ENCODE results near the gene DBF4B.
A peak's percentile ranks its signal among the peaks of the same experiment; 100 is the strongest.

DBF4B gene

GRCh38 chr17:44777394-44778348 is 69.2 kb downstream of the DBF4B start:
- no peaks in the 10 kb centered on the region for H3K9me3 ChIP-seq (ENCODE audit: low read length)
- H3K27ac ChIP-seq (ENCODE audit: low read depth, low read length, poor library complexity, severe bottlenecking): no peak overlapping the region
- no peaks in the 10 kb centered on the region for H3K9me2 ChIP-seq (ENCODE audit: low read depth, low read length)
- no peak overlapping the region for H3K4me2 ChIP-seq (ENCODE audit: low read length)
- no peak overlapping the region for H2AFZ ChIP-seq (ENCODE audit: low read length)
- TF ChIP-seq EZH2 (IDR thresholded peaks at IDR 0.05; ENCODE audit: borderline replicate concordance, low read length): no peak
- no peak for TF ChIP-seq CTCF (IDR thresholded peaks at IDR 0.05; ENCODE audit: low read length)
- peaks cover 21% of the 10 kb centered on the region for H3K4me1 ChIP-seq (ENCODE audit: insufficient read depth, low read length, severe bottlenecking)
- H3K27me3 ChIP-seq (ENCODE audit: insufficient read depth, low read length): no peaks in the 10 kb centered on the region
- H4K20me1 ChIP-seq (ENCODE audit: insufficient read depth, low read length): no peaks in the 10 kb centered on the region
- no peaks in the 10 kb centered on the region for H3K79me2 ChIP-seq (ENCODE audit: insufficient read depth, low read length)
- H3K36me3 ChIP-seq (ENCODE audit: insufficient read depth, low read length): no peaks in the 10 kb centered on the region
- H3K4me3 ChIP-seq (ENCODE audit: low read depth, low read length, poor library complexity, severe bottlenecking): no peak overlapping the region
- H3F3A ChIP-seq (ENCODE audit: insufficient read depth, low read length): no peaks in the 10 kb centered on the region
- no peak overlapping the region for H3K9ac ChIP-seq (ENCODE audit: low read length)

GRCh38 chr17:44778656-44779210 is 70.3 kb downstream of the DBF4B start:
- TF ChIP-seq EZH2 (IDR thresholded peaks at IDR 0.05; ENCODE audit: borderline replicate concordance, low read length): no peak
- TF ChIP-seq CTCF (IDR thresholded peaks at IDR 0.05; ENCODE audit: low read length): no peak
- Histone ChIP-seq H3F3A (ENCODE audit: insufficient read depth, low read length) (no peaks in the 10 kb centered on the region), H3K4me1 (ENCODE audit: insufficient read depth, low read length, severe bottlenecking) (peaks cover 21% of the 10 kb centered on the region), H3K4me3 (ENCODE audit: low read depth, low read length, poor library complexity, severe bottlenecking) (peak overlapping the region; percentile 55), H3K27me3 (ENCODE audit: insufficient read depth, low read length) (no peaks in the 10 kb centered on the region), H2AFZ (ENCODE audit: low read length) (no peak overlapping the region), H3K36me3 (ENCODE audit: insufficient read depth, low read length) (no peaks in the 10 kb centered on the region), H3K9me3 (ENCODE audit: low read length) (no peaks in the 10 kb centered on the region), H3K9ac (ENCODE audit: low read length) (no peak overlapping the region; the same call in 1 of the 2 replicates), H3K79me2 (ENCODE audit: insufficient read depth, low read length) (no peaks in the 10 kb centered on the region), H3K9me2 (ENCODE audit: low read depth, low read length) (no peaks in the 10 kb centered on the region), H3K27ac (ENCODE audit: low read depth, low read length, poor library complexity, severe bottlenecking) (no peak overlapping the region), H4K20me1 (ENCODE audit: insufficient read depth, low read length) (no peaks in the 10 kb centered on the region), H3K4me2 (ENCODE audit: low read length) (peak overlapping the region; percentile 85)

GRCh38 chr17:44779211-44780025 is 71.0 kb downstream of the DBF4B start:
- H4K20me1 ChIP-seq (ENCODE audit: insufficient read depth, low read length): no peaks in the 10 kb centered on the region
- no peak for TF ChIP-seq EZH2 (IDR thresholded peaks at IDR 0.05; ENCODE audit: borderline replicate concordance, low read length)
- peak; percentile 99 for TF ChIP-seq CTCF (IDR thresholded peaks at IDR 0.05; ENCODE audit: low read length)
- peak overlapping the region; percentile 55 for H3K4me3 ChIP-seq (ENCODE audit: low read depth, low read length, poor library complexity, severe bottlenecking)
- no peaks in the 10 kb centered on the region for H3K9me3 ChIP-seq (ENCODE audit: low read length)
- no peaks in the 10 kb centered on the region for H3K27me3 ChIP-seq (ENCODE audit: insufficient read depth, low read length)
- H3K9me2 ChIP-seq (ENCODE audit: low read depth, low read length): no peaks in the 10 kb centered on the region
- peaks cover 21% of the 10 kb centered on the region for H3K4me1 ChIP-seq (ENCODE audit: insufficient read depth, low read length, severe bottlenecking)
- no peak overlapping the region for H2AFZ ChIP-seq (ENCODE audit: low read length)
- H3K79me2 ChIP-seq (ENCODE audit: insufficient read depth, low read length): no peaks in the 10 kb centered on the region
- no peaks in the 10 kb centered on the region for H3K36me3 ChIP-seq (ENCODE audit: insufficient read depth, low read length)
- H3K9ac ChIP-seq (ENCODE audit: low read length): peak overlapping the region; percentile 33; the same call in 1 of the 2 replicates
- H3K4me2 ChIP-seq (ENCODE audit: low read length): peak overlapping the region; percentile 85
- H3K27ac ChIP-seq (ENCODE audit: low read depth, low read length, poor library complexity, severe bottlenecking): no peak overlapping the region
- no peaks in the 10 kb centered on the region for H3F3A ChIP-seq (ENCODE audit: insufficient read depth, low read length)
